Immature natural killer cell (primary cell): Measurements from ENCODE around the gene MYO15A. TPM values are rescaled to one million over a fixed set of nuclear protein-coding genes. Genes with fewer than 3 reads are reported as not detected.

ENCODE experiments used
- DNase-seq, 3 donors: peaks; one replicate each; pipeline ENCODE4 v3.0.0; 2022; ENCODE audit warnings: mixed read lengths in 1 of 3
- H3K27ac Mint-ChIP-seq, 6 donors: one replicate each; pipeline ENCODE4 v1.8.0; 2020; ENCODE audit warnings: mixed read lengths in 6 of 6, mild to moderate bottlenecking in 5 of 6, inconsistent platforms in 4 of 6, moderate library complexity in 3 of 6
- H3K27me3 Mint-ChIP-seq, 3 donors: one replicate each; pipeline ENCODE4 v1.8.0; 2020 to 2021; ENCODE audit warnings: low read depth in 3 of 3, mild to moderate bottlenecking in 3 of 3, mixed read lengths in 3 of 3, moderate library complexity in 3 of 3, inconsistent platforms in 1 of 3
- H3K36me3 Mint-ChIP-seq, 3 donors: one replicate each; pipeline ENCODE4 v1.8.0; 2020; ENCODE audit warnings: mixed read lengths in 3 of 3, inconsistent platforms in 2 of 3, mild to moderate bottlenecking in 2 of 3
- H3K4me1 Mint-ChIP-seq, 2 donors: one replicate each; pipeline ENCODE4 v1.8.0; 2020; ENCODE audit warnings: inconsistent platforms in 2 of 2, mild to moderate bottlenecking in 2 of 2, mixed read lengths in 2 of 2, moderate library complexity in 1 of 2
- H3K4me3 Mint-ChIP-seq, 5 donors: one replicate each; pipeline ENCODE4 v1.8.0; 2020; ENCODE audit warnings: mild to moderate bottlenecking in 5 of 5, mixed read lengths in 5 of 5, inconsistent platforms in 3 of 5, moderate library complexity in 3 of 5
- H3K9me3 Mint-ChIP-seq, 6 donors: one replicate each; pipeline ENCODE4 v1.8.0; 2020; ENCODE audit warnings: mild to moderate bottlenecking in 6 of 6, mixed read lengths in 6 of 6, inconsistent platforms in 4 of 6, moderate library complexity in 3 of 6
- polyA plus RNA-seq, 3 donors: library from polyadenylated mRNA; unstranded; fragments of 300-500 nt; fragmentation: Illumina TruSeq; gene quantifications; one replicate each; pipeline ENCODE4 v1.2.3, GENCODE V29; 2021

MYO15A gene
- polyA plus RNA-seq, 3 donors from 2014 or later = 0.13 to 0.29 TPM; not detected in 1

DNA sequence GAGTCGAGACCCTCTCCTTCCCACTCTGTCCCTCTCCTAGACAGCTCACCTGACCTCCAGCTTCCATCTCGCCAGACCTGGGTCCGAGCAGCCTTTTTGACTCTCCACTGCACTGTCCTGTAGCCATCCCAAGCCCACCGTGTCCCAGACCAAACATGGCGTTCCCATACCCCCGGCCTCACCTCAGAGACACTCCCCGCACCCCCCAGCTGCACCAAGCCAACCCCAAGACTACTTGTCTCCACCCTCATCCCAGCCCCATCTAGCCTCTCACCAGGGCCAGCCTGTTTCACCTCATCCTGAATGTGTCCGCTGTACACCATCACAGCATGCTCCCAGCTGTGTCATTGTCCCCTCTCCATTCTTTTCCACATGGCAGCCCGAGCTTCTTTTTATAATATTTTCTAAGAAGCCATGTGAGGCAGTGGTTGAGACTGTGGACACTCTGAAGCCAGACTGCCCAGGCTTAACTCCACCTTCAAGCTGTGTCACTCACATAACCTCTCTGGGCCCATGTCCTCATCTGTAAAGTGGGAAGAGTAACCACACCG lies 1.5 kb downstream of the MYO15A start:
- Mint-ChIP-seq H3K27ac (no peak overlapping the region), H3K4me3 (no peak overlapping the region), H3K36me3 (no peaks in the 10 kb centered on the region), H3K9me3 (no peaks in the 10 kb centered on the region), H3K27me3 (no peaks in the 10 kb centered on the region), H3K4me1 (peaks cover 0 to 2% of the 10 kb centered on the region in 2 donors)
- no peak for DNase-seq

- H3K4me3 Mint-ChIP-seq = no peak overlapping the region
- no peaks in the 10 kb centered on the region for H3K36me3 Mint-ChIP-seq
- peaks cover 0 to 2% of the 10 kb centered on the region in 2 donors for H3K4me1 Mint-ChIP-seq
- no peak for DNase-seq
- H3K27me3 Mint-ChIP-seq = no peaks in the 10 kb centered on the region
- no peaks in the 10 kb centered on the region for H3K9me3 Mint-ChIP-seq
- peak overlapping the region in 2 of 6 donors; percentile 18 to 22 for H3K27ac Mint-ChIP-seq
These were observed 2.1 kb downstream of the MYO15A start for GRCh38 chr17:18110636-18111145.

DNA sequence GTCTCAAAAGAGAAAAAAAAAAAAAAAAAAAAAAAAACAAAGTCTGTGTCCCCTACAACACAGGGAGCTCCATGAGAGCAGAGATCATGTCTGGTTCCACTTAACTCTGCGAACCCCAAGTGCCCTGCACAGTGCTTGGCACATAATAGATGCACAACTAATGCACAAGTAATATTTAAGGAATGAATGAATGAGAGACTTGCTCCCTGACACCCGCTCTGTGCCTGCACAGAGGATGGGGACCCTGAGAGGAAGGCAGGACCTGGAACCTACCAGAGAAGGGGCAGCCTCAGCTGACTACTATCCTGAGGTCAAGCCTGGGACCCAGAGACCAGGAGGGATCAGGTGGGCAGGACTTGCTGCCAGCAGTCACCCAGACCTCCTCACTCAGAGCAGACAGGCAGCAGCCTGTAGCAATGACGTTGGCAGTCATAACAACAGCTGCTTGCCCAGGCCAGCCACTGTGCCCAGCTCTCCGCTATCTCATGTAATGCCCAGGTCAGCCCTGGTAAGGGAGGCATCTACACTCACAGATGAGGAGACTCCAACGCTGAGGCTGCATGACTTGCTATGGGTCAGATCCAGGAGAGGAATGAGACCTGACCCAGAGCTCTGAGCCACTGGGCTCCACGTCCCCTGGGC lies 2.9 kb downstream of the MYO15A start:
- no peaks in the 10 kb centered on the region for H3K27me3 Mint-ChIP-seq
- H3K4me3 Mint-ChIP-seq = no peak overlapping the region
- no peaks in the 10 kb centered on the region for H3K36me3 Mint-ChIP-seq
- H3K4me1 Mint-ChIP-seq = peaks cover 0 to 2% of the 10 kb centered on the region in 2 donors
- no peak overlapping the region for H3K27ac Mint-ChIP-seq
- H3K9me3 Mint-ChIP-seq = no peaks in the 10 kb centered on the region
- DNase-seq = no peak

- Mint-ChIP-seq H3K4me3 (no peak overlapping the region), H3K36me3 (no peaks in the 10 kb centered on the region), H3K27ac (no peak overlapping the region), H3K9me3 (no peaks in the 10 kb centered on the region), H3K27me3 (no peaks in the 10 kb centered on the region), H3K4me1 (no peaks in the 10 kb centered on the region)
- no peak for DNase-seq
These were observed 7.0 kb downstream of the MYO15A start for GRCh38 chr17:18115517-18115916.

GRCh38 chr17:18116078-18116477 lies 7.5 kb downstream of the MYO15A start:
- Mint-ChIP-seq H3K36me3 (no peaks in the 10 kb centered on the region), H3K27ac (no peak overlapping the region), H3K9me3 (no peaks in the 10 kb centered on the region), H3K4me3 (no peak overlapping the region), H3K27me3 (no peaks in the 10 kb centered on the region), H3K4me1 (no peaks in the 10 kb centered on the region)
- no peak for DNase-seq

- Mint-ChIP-seq H3K4me3 (no peak overlapping the region), H3K4me1 (no peaks in the 10 kb centered on the region), H3K27me3 (no peaks in the 10 kb centered on the region), H3K9me3 (no peaks in the 10 kb centered on the region), H3K27ac (no peak overlapping the region), H3K36me3 (no peaks in the 10 kb centered on the region)
- no peak for DNase-seq
These were observed 9.0 kb downstream of the MYO15A start for GRCh38 chr17:18117533-18117932.

DNA sequence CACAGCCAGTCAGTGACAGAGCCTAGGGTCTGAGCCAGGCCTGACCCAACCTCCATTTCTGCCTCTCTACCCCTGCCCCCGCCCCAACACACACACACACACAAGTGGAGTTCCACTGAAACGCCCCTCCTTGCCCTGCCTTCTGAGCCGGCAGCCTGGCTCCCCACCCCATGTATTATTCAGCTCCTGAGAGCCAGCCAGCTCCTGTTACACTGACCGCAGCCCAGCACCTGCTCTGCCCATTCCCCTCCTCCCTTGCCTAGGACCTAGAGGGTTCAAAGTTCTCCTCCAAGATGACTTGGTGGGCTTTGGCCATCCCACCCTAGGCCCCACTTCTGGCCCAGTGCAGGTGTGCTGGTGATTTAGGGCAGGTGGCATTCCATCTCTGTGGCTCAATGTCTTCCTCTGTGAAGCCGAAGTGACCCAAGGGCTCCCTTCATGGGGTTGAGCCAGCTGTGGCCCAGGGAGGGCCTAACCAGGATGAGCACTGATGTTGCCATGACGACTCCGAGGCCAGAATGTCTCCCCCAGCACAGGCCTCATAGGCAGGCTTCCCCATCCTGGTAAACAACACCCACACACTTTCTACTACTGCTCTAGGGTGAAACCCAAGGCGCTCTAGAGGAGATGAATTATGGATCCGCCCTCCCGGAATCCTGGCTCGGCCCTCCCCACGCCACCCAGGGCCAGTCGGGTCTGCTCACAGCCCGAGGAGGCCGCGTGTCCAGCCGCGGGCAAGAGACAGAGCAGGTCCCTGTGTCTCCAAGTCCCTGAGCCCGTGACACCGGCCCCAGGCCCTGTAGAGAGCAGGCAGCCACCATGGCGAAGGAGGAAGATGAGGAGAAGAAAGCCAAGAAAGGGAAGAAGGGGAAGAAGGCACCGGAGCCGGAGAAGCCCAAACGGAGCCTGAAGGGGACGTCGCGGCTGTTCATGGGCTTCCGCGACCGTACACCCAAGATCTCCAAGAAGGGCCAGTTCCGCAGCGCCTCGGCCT lies 9.7 kb downstream of the MYO15A start:
- no peak overlapping the region for H3K4me3 Mint-ChIP-seq
- H3K36me3 Mint-ChIP-seq = no peaks in the 10 kb centered on the region
- no peak for DNase-seq
- no peak overlapping the region for H3K27ac Mint-ChIP-seq
- H3K27me3 Mint-ChIP-seq = no peaks in the 10 kb centered on the region
- H3K9me3 Mint-ChIP-seq = no peaks in the 10 kb centered on the region
- no peaks in the 10 kb centered on the region for H3K4me1 Mint-ChIP-seq

GRCh38 chr17:18119166-18119745 lies 10.7 kb downstream of the MYO15A start:
- H3K27ac Mint-ChIP-seq = no peak overlapping the region
- DNase-seq = no peak
- H3K27me3 Mint-ChIP-seq = no peaks in the 10 kb centered on the region
- H3K9me3 Mint-ChIP-seq = no peaks in the 10 kb centered on the region
- H3K36me3 Mint-ChIP-seq = no peaks in the 10 kb centered on the region
- no peak overlapping the region for H3K4me3 Mint-ChIP-seq
- no peaks in the 10 kb centered on the region for H3K4me1 Mint-ChIP-seq

GRCh38 chr17:18119938-18120337 lies 11.4 kb downstream of the MYO15A start:
- no peaks in the 10 kb centered on the region for H3K9me3 Mint-ChIP-seq
- no peak for DNase-seq
- H3K36me3 Mint-ChIP-seq = no peaks in the 10 kb centered on the region
- no peak overlapping the region for H3K4me3 Mint-ChIP-seq
- H3K27ac Mint-ChIP-seq = no peak overlapping the region
- no peaks in the 10 kb centered on the region for H3K4me1 Mint-ChIP-seq
- H3K27me3 Mint-ChIP-seq = peaks cover 0 to 2% (median 0%) of the 10 kb centered on the region in 3 donors

DNA sequence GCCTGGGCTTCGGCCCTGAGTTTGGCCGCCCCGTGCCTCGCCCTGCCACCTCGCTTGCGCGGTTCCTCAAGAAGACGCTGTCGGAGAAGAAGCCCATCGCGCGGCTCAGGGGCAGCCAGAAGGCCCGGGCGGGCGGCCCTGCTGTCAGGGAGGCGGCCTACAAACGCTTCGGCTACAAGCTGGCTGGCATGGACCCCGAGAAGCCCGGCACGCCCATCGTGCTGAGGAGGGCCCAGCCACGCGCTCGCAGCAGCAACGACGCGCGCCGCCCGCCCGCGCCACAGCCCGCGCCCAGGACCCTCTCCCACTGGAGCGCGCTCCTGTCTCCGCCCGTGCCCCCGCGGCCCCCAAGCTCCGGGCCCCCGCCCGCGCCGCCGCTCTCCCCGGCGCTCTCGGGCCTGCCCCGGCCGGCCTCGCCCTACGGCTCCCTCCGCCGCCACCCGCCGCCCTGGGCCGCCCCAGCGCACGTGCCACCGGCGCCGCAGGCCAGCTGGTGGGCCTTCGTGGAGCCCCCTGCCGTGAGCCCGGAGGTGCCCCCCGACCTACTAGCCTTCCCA lies 12.0 kb downstream of the MYO15A start:
- H3K9me3 Mint-ChIP-seq = no peaks in the 10 kb centered on the region
- no peaks in the 10 kb centered on the region for H3K4me1 Mint-ChIP-seq
- H3K27ac Mint-ChIP-seq = no peak overlapping the region
- H3K4me3 Mint-ChIP-seq = no peak overlapping the region
- DNase-seq = no peak
- peaks cover 0 to 2% (median 0%) of the 10 kb centered on the region in 3 donors for H3K27me3 Mint-ChIP-seq
- no peaks in the 10 kb centered on the region for H3K36me3 Mint-ChIP-seq

DNA sequence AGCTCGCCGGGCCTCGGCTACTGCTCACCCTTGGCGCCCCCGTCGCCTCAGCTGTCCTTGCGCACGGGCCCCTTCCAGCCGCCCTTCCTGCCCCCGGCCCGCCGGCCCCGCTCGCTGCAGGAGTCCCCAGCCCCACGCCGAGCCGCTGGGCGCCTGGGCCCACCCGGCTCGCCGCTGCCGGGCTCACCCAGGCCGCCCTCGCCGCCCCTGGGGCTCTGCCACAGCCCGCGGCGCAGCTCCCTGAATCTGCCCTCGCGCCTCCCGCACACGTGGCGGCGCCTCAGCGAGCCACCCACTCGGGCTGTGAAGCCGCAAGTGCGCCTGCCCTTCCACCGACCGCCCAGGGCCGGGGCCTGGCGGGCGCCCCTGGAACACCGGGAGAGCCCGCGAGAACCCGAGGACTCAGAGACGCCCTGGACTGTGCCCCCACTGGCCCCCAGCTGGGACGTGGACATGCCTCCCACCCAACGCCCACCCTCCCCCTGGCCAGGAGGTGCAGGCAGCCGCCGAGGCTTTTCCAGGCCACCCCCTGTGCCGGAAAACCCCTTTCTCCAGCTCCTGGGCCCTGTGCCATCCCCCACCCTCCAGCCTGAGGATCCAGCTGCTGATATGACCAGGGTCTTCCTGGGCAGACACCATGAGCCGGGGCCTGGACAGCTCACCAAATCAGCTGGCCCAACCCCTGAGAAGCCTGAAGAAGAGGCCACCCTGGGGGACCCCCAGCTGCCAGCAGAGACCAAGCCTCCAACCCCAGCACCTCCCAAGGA lies 12.8 kb downstream of the MYO15A start:
- peaks cover 0 to 2% (median 0%) of the 10 kb centered on the region in 3 donors for H3K27me3 Mint-ChIP-seq
- no peaks in the 10 kb centered on the region for H3K9me3 Mint-ChIP-seq
- no peak overlapping the region for H3K4me3 Mint-ChIP-seq
- no peak for DNase-seq
- no peaks in the 10 kb centered on the region for H3K4me1 Mint-ChIP-seq
- no peak overlapping the region for H3K27ac Mint-ChIP-seq
- H3K36me3 Mint-ChIP-seq = no peaks in the 10 kb centered on the region

- Mint-ChIP-seq H3K4me3 (no peak overlapping the region), H3K9me3 (no peaks in the 10 kb centered on the region), H3K27ac (no peak overlapping the region), H3K36me3 (no peaks in the 10 kb centered on the region), H3K4me1 (no peaks in the 10 kb centered on the region), H3K27me3 (peaks cover 0 to 4% (median 0%) of the 10 kb centered on the region in 3 donors)
- no peak for DNase-seq
These were observed 14.6 kb downstream of the MYO15A start for GRCh38 chr17:18122990-18123753.
